ENCODE measurements around the gene RYR1. TPM values are rescaled to one million over a fixed set of nuclear protein-coding genes. Genes with fewer than 3 reads are reported as not detected.

Gene RYR1
- total RNA-seq, 1 experiment from 2014 or later: 4.1 TPM

GRCh38 chr19:38457690-38458405, 24.4 kb downstream of the RYR1 start:
- no peak for DNase-seq (ENCODE audit: low read depth, low spot score)
- Histone ChIP-seq H3K27me3 (ENCODE audit: insufficient read depth, low read length) (no peaks in the 10 kb centered on the region), H3K79me2 (ENCODE audit: insufficient read depth, low read length) (no peaks in the 10 kb centered on the region), H3K9me2 (ENCODE audit: insufficient read depth) (no peaks in the 10 kb centered on the region), H4K20me1 (ENCODE audit: insufficient read depth) (no peaks in the 10 kb centered on the region), H3K4me2 (ENCODE audit: low read length) (no peak overlapping the region), H3K4me1 (ENCODE audit: control insufficient read depth in 1 of 2, insufficient read depth in 2 of 2, low read length in 2 of 2) (peaks cover 0 to 4% of the 10 kb centered on the region in 2 experiments; a peak in 2 of 4 replicates), H3K36me3 (ENCODE audit: control insufficient read depth in 1 of 2, insufficient read depth in 2 of 2, low read length in 2 of 2) (no peaks in the 10 kb centered on the region), H3K27ac (ENCODE audit: low read depth, low read length) (no peak overlapping the region), H3K4me3 (replicated peaks in 1 of 2; ENCODE audit: low read depth in 1 of 2, low read length in 2 of 2) (no peak overlapping the region), H3K9ac (ENCODE audit: low read length) (no peak overlapping the region), H3K9me3 (ENCODE audit: control insufficient read depth in 1 of 2, insufficient read depth in 1 of 2, low read depth in 1 of 2, low read length in 2 of 2) (no peaks in the 10 kb centered on the region), H2AFZ (ENCODE audit: low read depth, low read length, poor library complexity, severe bottlenecking) (no peak overlapping the region)
- ChIA-PET POLR2A (no interaction called here), CTCF (no interaction called here), RAD21 (ENCODE audit: low non-redundant PET in 1 of 2, low total read pairs in 2 of 2, uncharacterized antibody in 2 of 2, unreplicated experiment in 2 of 2) (no interaction called here)
- ATAC-seq: no peak
- TF ChIP-seq, protein P1, sequence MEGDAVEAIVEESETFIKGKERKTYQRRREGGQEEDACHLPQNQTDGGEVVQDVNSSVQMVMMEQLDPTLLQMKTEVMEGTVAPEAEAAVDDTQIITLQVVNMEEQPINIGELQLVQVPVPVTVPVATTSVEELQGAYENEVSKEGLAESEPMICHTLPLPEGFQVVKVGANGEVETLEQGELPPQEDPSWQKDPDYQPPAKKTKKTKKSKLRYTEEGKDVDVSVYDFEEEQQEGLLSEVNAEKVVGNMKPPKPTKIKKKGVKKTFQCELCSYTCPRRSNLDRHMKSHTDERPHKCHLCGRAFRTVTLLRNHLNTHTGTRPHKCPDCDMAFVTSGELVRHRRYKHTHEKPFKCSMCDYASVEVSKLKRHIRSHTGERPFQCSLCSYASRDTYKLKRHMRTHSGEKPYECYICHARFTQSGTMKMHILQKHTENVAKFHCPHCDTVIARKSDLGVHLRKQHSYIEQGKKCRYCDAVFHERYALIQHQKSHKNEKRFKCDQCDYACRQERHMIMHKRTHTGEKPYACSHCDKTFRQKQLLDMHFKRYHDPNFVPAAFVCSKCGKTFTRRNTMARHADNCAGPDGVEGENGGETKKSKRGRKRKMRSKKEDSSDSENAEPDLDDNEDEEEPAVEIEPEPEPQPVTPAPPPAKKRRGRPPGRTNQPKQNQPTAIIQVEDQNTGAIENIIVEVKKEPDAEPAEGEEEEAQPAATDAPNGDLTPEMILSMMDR (IDR thresholded peaks at IDR 0.05 in 2 of 3, conservative IDR thresholded peaks at IDR 0.05 in 1 of 3; ENCODE audit: borderline replicate concordance in 1 of 3, insufficient read depth in 1 of 3, low read depth in 2 of 3, low read length in 2 of 3): no peak
- TF ChIP-seq, protein P2, sequence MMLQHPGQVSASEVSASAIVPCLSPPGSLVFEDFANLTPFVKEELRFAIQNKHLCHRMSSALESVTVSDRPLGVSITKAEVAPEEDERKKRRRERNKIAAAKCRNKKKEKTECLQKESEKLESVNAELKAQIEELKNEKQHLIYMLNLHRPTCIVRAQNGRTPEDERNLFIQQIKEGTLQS (IDR thresholded peaks at IDR 0.05): no peak
- no peak for TF ChIP-seq POLR2AphosphoS5 (IDR thresholded peaks at IDR 0.05; ENCODE audit: low read depth, low read length)
- TF ChIP-seq RAD21 (IDR thresholded peaks at IDR 0.05; ENCODE audit: low read depth): no peak
- no peak for TF ChIP-seq ZFX (IDR thresholded peaks at IDR 0.05)
- no peak for TF ChIP-seq TCF7L2 (IDR thresholded peaks at IDR 0.05; ENCODE audit: borderline replicate concordance, extremely low read depth, insufficient read depth, insufficient read length)
- no peak for TF ChIP-seq ELF1 (IDR thresholded peaks at IDR 0.05; ENCODE audit: borderline replicate concordance, low read depth)
- TF ChIP-seq YY1 (IDR thresholded peaks at IDR 0.05; ENCODE audit: extremely low read depth, insufficient replicate concordance, low read depth, low read length): no peak
- no peak for TF ChIP-seq CBX3 (IDR thresholded peaks at IDR 0.05; ENCODE audit: low read depth)
- TF ChIP-seq, protein P3, sequence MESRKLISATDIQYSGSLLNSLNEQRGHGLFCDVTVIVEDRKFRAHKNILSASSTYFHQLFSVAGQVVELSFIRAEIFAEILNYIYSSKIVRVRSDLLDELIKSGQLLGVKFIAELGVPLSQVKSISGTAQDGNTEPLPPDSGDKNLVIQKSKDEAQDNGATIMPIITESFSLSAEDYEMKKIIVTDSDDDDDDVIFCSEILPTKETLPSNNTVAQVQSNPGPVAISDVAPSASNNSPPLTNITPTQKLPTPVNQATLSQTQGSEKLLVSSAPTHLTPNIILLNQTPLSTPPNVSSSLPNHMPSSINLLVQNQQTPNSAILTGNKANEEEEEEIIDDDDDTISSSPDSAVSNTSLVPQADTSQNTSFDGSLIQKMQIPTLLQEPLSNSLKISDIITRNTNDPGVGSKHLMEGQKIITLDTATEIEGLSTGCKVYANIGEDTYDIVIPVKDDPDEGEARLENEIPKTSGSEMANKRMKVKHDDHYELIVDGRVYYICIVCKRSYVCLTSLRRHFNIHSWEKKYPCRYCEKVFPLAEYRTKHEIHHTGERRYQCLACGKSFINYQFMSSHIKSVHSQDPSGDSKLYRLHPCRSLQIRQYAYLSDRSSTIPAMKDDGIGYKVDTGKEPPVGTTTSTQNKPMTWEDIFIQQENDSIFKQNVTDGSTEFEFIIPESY (IDR thresholded peaks at IDR 0.05; ENCODE audit: extremely low read depth, insufficient replicate concordance, low read length): no peak
- BruUV-seq (replicated peaks): no TSS peak
- intact Hi-C loops (cut with micrococcal nuclease): no loop called here

Data from HCT116 (cell line).